Endothelial cell of umbilical vein (primary cell): ENCODE results near the gene YWHAE. TPM values are rescaled to one million over a fixed set of nuclear protein-coding genes. Genes with fewer than 3 reads are reported as not detected.

Experiments
- BruUV-seq: library from RNA; stranded (reverse); fragments of 400-500 nt; replicated peaks from 2 replicates; lab custom pipeline; 2021; lab: Mats Ljungman, UMichigan
- CTCF ChIA-PET: fragments of 300-600, 350-600 bp; sonication (Branson Sonifier 250); formaldehyde crosslinking; loops from one replicate; lab custom pipeline; 2021; ENCODE audit warnings: antibody characterized with exemption, inconsistent platforms; lab: Charles Lee
- POLR2A ChIA-PET: fragments of 300-600, 350-600 bp; sonication (Branson Sonifier 250); formaldehyde crosslinking; loops from one replicate; lab custom pipeline; 2021; ENCODE audit warnings: antibody characterized with exemption, inconsistent platforms; lab: Charles Lee
- DNase-seq: peaks from one replicate; pipeline ENCODE4 v3.0.0-alpha.2; 2011; ENCODE audit warnings: low read depth, low spot score
- FAIRE-seq: peaks from 2 replicates; lab custom pipeline; 2011; peaks lifted over from hg19 to GRCh38; lab: Jason Lieb, UNC
- H2AFZ ChIP-seq: 2 replicates; pipeline ENCODE4 v1.6.0; 2012; ENCODE audit warnings: low read depth, low read length, control low read depth, inconsistent platforms
- H3K27ac ChIP-seq: 2 replicates; pipeline ENCODE4 v1.5.1; 2011; ENCODE audit warnings: low read depth, mild to moderate bottlenecking, control low read depth, low read length, moderate library complexity; ENCODE audit not compliant: insufficient read depth
- H3K27me3 ChIP-seq, 2 experiments: 2 replicates each; pipeline versions ENCODE4 v1.6.0 to v1.6.1; 2011; ENCODE audit warnings: low read length in 2 of 2, mixed read lengths in 1 of 2; ENCODE audit not compliant: control insufficient read depth in 2 of 2, insufficient read depth in 2 of 2
- H3K36me3 ChIP-seq, 2 experiments: 2 replicates in 1 of 2; 3 replicates in 1 of 2; pipeline ENCODE4 v1.5.1; 2011; ENCODE audit warnings: low read length in 2 of 2, mild to moderate bottlenecking in 1 of 2, moderate library complexity in 1 of 2; ENCODE audit not compliant: control insufficient read depth in 2 of 2, insufficient read depth in 2 of 2; ENCODE audit errors: extremely low read depth in 1 of 2
- H3K4me1 ChIP-seq: 3 replicates; pipeline ENCODE4 v1.5.1; 2011; ENCODE audit warnings: mild to moderate bottlenecking, low read length; ENCODE audit not compliant: control insufficient read depth, insufficient read depth; ENCODE audit errors: extremely low read depth
- H3K4me2 ChIP-seq: 2 replicates; pipeline ENCODE4 v1.6.1; 2011; ENCODE audit warnings: low read length, control low read depth, mixed read lengths; ENCODE audit not compliant: insufficient read depth
- H3K4me3 ChIP-seq, 3 experiments: fragments of 200-600 bp in 1 of 3; sonication (generic), shearing (Covaris generic) in 1 of 3; replicated peaks in 1 of 3; 2 replicates each; pipeline ENCODE4 v1.5.1; 2011 to 2016; ENCODE audit warnings: control low read depth in 3 of 3, low read length in 3 of 3, mild to moderate bottlenecking in 2 of 3, inconsistent platforms in 1 of 3, low read depth in 1 of 3, moderate library complexity in 1 of 3; ENCODE audit not compliant: insufficient read depth in 1 of 3
- H3K79me2 ChIP-seq: 2 replicates; pipeline ENCODE4 v1.6.0; 2012; ENCODE audit warnings: low read length, inconsistent platforms; ENCODE audit not compliant: control insufficient read depth, insufficient read depth
- H3K9ac ChIP-seq: replicated peaks from 2 replicates; pipeline ENCODE3; 2011; ENCODE audit warnings: low read length, control low read depth; ENCODE audit not compliant: insufficient read depth; ENCODE audit errors: extremely low read depth
- H3K9me1 ChIP-seq: replicated peaks from 3 replicates; pipeline ENCODE4 v1.6.0; 2011; ENCODE audit warnings: mild to moderate bottlenecking, low read length; ENCODE audit not compliant: control insufficient read depth, insufficient read depth; ENCODE audit errors: extremely low read depth
- H3K9me3 ChIP-seq: replicated peaks from 2 replicates; pipeline ENCODE4 v1.5.1; 2012; ENCODE audit warnings: low read length, inconsistent platforms; ENCODE audit not compliant: control insufficient read depth, insufficient read depth
- H4K20me1 ChIP-seq: replicated peaks from 2 replicates; pipeline ENCODE3; 2011; ENCODE audit warnings: mild to moderate bottlenecking, low read length; ENCODE audit not compliant: control insufficient read depth, insufficient read depth; ENCODE audit errors: extremely low read depth
- EZH2 ChIP-seq: IDR thresholded peaks from 2 replicates; pipeline ENCODE4 v1.6.1; 2012; ENCODE audit warnings: borderline replicate concordance, low read depth, mild to moderate bottlenecking, moderate library complexity, low read length, inconsistent platforms; ENCODE audit not compliant: severe bottlenecking
- FOS ChIP-seq: IDR thresholded peaks from 2 replicates; pipeline ENCODE4 v1.6.1; 2011; ENCODE audit warnings: mild to moderate bottlenecking, low read length, moderate library complexity, borderline replicate concordance; ENCODE audit not compliant: insufficient read depth
- GATA2 ChIP-seq: IDR thresholded peaks from 2 replicates; pipeline ENCODE4 v1.7.0; 2011; ENCODE audit warnings: low read depth, mild to moderate bottlenecking, moderate library complexity, mixed read lengths, low read length; ENCODE audit not compliant: insufficient read length, insufficient read depth
- JUN ChIP-seq: IDR thresholded peaks from 2 replicates; pipeline ENCODE4 v1.6.1; 2011; ENCODE audit warnings: borderline replicate concordance, low read depth; ENCODE audit not compliant: insufficient read length, insufficient read depth
- MYC ChIP-seq: IDR thresholded peaks from one replicate; pipeline ENCODE4 v1.6.1; 2011; ENCODE audit warnings: mild to moderate bottlenecking, low read depth, low read length
- POLR2A ChIP-seq: IDR thresholded peaks from 2 replicates; pipeline ENCODE4 v1.6.1; 2012; ENCODE audit warnings: low read depth, mild to moderate bottlenecking, control low read depth, low read length
- POLR2AphosphoS5 ChIP-seq: IDR thresholded peaks from 2 replicates; pipeline ENCODE4 v1.6.1; 2012; ENCODE audit warnings: low read depth, mild to moderate bottlenecking, control low read depth, low read length, moderate library complexity; ENCODE audit not compliant: insufficient read depth
- dilution Hi-C: fragments of 300-500 bp; cut with MboI; formaldehyde crosslinking; loops from one replicate; pipeline ENCODE4 v1.15.0; 2019; ENCODE audit warnings: low sequenced_read_pairs; ENCODE audit not compliant: extremely low pct_ligation_motif_present
- intact Hi-C: fragments of 100-400 bp; cut with micrococcal nuclease; formaldehyde crosslinking; loops from one replicate; pipeline ENCODE4 v1.10.0; 2022
- polyA plus RNA-seq, 4 experiments: library from polyadenylated mRNA; depleted of rRNA in 3 of 4; stranded (reverse) in 3 of 4; unstranded in 1 of 4; fragments of >200 nt; gene quantifications; 2 replicates each; pipeline versions ENCODE4 v1.2.1 to v1.2.3, GENCODE V29; 2011 to 2012; ENCODE audit warnings: missing spikeins in 1 of 4
- total RNA-seq: library from RNA; stranded (reverse); gene quantifications from 2 replicates; pipeline ENCODE4 v1.2.3, GENCODE V29; 2021
- TF ChIP-seq, protein P1 (sequence below), 2 donors: IDR thresholded peaks; 1 replicate in 1 of 2; 2 replicates in 1 of 2; pipeline ENCODE4 v1.5.1; 2011; ENCODE audit warnings: low read length in 2 of 2, mild to moderate bottlenecking in 2 of 2, moderate library complexity in 2 of 2, control low read depth in 1 of 2, inconsistent platforms in 1 of 2, low read depth in 1 of 2; ENCODE audit not compliant: insufficient read depth in 1 of 2; ENCODE audit errors: extremely low read depth in 1 of 2
- TF ChIP-seq, protein P2 (sequence below): IDR thresholded peaks from 2 replicates; pipeline ENCODE4 v1.6.1; 2011; ENCODE audit not compliant: insufficient read depth, insufficient read length

The YWHAE gene
- total and polyA plus RNA-seq, 2 donors (not counting 3 experiments of a cell fraction or from before 2014, with no cell fraction given) = 396 to 819 TPM

DNA sequence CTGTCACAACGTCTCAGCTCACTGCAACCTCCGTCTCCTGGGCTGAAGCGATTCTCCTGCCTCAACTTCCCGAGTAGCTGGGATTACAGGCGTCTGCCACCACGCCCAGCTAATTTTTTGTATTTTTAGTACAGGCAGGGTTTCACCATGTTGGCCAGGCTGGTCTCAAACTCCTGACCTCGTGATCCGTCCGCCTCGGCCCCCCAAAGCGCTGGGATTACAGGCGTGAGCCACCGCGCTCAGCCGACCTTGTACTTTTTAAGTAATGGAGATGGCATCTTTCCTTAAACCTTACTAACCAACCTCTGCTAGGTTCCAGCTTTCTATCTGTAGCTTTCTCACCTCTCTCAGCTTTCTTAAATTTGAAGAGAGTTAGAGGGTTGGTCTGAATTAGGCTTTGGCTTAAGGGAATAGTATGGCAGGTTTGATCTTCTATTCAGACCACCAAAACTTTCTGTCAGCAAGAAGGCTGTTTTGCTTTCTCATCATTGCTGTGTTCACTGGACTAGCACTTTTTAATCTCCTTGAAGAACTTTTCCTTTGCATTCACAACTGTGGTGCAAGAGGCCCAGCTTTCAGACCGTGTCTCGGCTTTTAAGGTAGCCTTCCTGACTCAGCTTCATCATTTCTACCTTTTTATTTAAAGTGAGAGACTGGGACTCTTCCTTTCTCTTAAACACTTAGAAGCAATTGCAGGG, 28.0 kb downstream of the YWHAE start:
- no peak for FAIRE-seq
- CTCF ChIA-PET = interaction anchor here (0.6 to 1.9 kb wide), 3 partner anchors 10 to 240 kb away, joined by 3 to 5 read pairs (median 5); no protein-coding TSS in a partner anchor

More for the DNA sequence above, 28.0 kb downstream of the YWHAE start:
- peaks cover 4% of the 10 kb centered on the region for H3K4me1 ChIP-seq
- H3K27ac ChIP-seq = no peak overlapping the region
- TF ChIP-seq POLR2AphosphoS5 (no peak), JUN (no peak), GATA2 (no peak), POLR2A (no peak), FOS (no peak), MYC (no peak), EZH2 (no peak)
- TF ChIP-seq, protein P1, sequence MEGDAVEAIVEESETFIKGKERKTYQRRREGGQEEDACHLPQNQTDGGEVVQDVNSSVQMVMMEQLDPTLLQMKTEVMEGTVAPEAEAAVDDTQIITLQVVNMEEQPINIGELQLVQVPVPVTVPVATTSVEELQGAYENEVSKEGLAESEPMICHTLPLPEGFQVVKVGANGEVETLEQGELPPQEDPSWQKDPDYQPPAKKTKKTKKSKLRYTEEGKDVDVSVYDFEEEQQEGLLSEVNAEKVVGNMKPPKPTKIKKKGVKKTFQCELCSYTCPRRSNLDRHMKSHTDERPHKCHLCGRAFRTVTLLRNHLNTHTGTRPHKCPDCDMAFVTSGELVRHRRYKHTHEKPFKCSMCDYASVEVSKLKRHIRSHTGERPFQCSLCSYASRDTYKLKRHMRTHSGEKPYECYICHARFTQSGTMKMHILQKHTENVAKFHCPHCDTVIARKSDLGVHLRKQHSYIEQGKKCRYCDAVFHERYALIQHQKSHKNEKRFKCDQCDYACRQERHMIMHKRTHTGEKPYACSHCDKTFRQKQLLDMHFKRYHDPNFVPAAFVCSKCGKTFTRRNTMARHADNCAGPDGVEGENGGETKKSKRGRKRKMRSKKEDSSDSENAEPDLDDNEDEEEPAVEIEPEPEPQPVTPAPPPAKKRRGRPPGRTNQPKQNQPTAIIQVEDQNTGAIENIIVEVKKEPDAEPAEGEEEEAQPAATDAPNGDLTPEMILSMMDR (IDR thresholded peaks at IDR 0.05; ENCODE audit: extremely low read depth in 1 of 2, insufficient read depth in 1 of 2, low read depth in 1 of 2, low read length in 2 of 2) = no peak
- TF ChIP-seq, protein P2, sequence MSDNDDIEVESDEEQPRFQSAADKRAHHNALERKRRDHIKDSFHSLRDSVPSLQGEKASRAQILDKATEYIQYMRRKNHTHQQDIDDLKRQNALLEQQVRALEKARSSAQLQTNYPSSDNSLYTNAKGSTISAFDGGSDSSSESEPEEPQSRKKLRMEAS = no peak
- no peaks in the 10 kb centered on the region for H3K27me3 ChIP-seq
- no peaks in the 10 kb centered on the region for H3K9me3 ChIP-seq
- peaks cover 33% of the 10 kb centered on the region for H4K20me1 ChIP-seq
- dilution Hi-C loops = no loop called here
- no TSS peak for BruUV-seq
- no peaks in the 10 kb centered on the region for H3K9me1 ChIP-seq
- no peak overlapping the region for H2AFZ ChIP-seq
- H3K4me2 ChIP-seq = no peak overlapping the region
- no peak for DNase-seq
- H3K9ac ChIP-seq = no peak overlapping the region
- peaks cover 0 to 6% of the 10 kb centered on the region in 2 experiments for H3K36me3 ChIP-seq
- H3K4me3 ChIP-seq = no peak overlapping the region
- POLR2A ChIA-PET = interaction anchor here (0.7 kb wide), 1 partner anchor 41 kb away, joined by 4 read pairs; no protein-coding TSS in a partner anchor
- H3K79me2 ChIP-seq = peaks cover 100% of the 10 kb centered on the region
- intact Hi-C loops = no loop called here
